Tibial artery (tissue), 4 donors: ENCODE measurements around the gene LYZ.

Experiments used
- DNase-seq, 2 donors: peaks; one replicate each; pipeline ENCODE4 v3.0.0-alpha.2; 2019
- H3K27ac ChIP-seq, 2 donors: fragments of 200-600 bp; sonication (generic) in 1 of 2; 1 replicate in 1 of 2; 2 replicates in 1 of 2; pipeline ENCODE4 v1.5.1; 2018 to 2019; ENCODE audit warnings: mild to moderate bottlenecking in 1 of 2
- H3K27me3 ChIP-seq, 2 donors: fragments of 200-600 bp; sonication (generic) in 1 of 2; one replicate each; pipeline versions ENCODE4 v1.5.1 to v1.6.0; 2016 to 2019
- H3K36me3 ChIP-seq, 3 donors: fragments of 200-600 bp; sonication (generic) in 2 of 3; one replicate each; pipeline ENCODE4 v1.5.1; 2016 to 2019; ENCODE audit warnings: mild to moderate bottlenecking in 2 of 3
- H3K4me1 ChIP-seq, 4 donors: fragments of 200-600 bp; sonication (generic) in 2 of 4; 1 replicate in 3 of 4; 2 replicates in 1 of 4; pipeline ENCODE4 v1.5.1; 2016 to 2019
- H3K4me3 ChIP-seq, 2 donors: fragments of 200-600 bp; sonication (generic) in 1 of 2; 1 replicate in 1 of 2; 2 replicates in 1 of 2; pipeline ENCODE4 v1.5.1; 2018 to 2019; ENCODE audit warnings: mild to moderate bottlenecking in 2 of 2
- H3K9me3 ChIP-seq, 3 donors: fragments of 200-600 bp; sonication (generic) in 1 of 3; one replicate each; pipeline ENCODE4 v1.5.1; 2016 to 2019
- CTCF ChIP-seq, 2 experiments: fragments of 200-600 bp in 1 of 2; fragments of 450-650 bp in 1 of 2; IDR thresholded peaks; one replicate each; pipeline ENCODE4 v1.5.1; 2017 to 2019; ENCODE audit warnings: antibody characterized with exemption in 2 of 2, mild to moderate bottlenecking in 1 of 2, moderate library complexity in 1 of 2
- intact Hi-C: fragments of 100-400 bp; cut with DNase I; formaldehyde crosslinking; loops from one replicate; pipeline ENCODE4 v1.15.0; 2023; ENCODE audit warnings: low total_unique reads

Gene LYZ

GRCh38 chr12:69392179-69392928 lies 44.2 kb downstream of the LYZ start:
- H3K36me3 ChIP-seq = no peaks in the 10 kb centered on the region
- H3K27me3 ChIP-seq = no peaks in the 10 kb centered on the region
- H3K4me1 ChIP-seq = peaks cover 0 to 23% (median 0%) of the 10 kb centered on the region in 4 donors
- intact Hi-C loops = no loop called here
- no peak for DNase-seq
- no peak for TF ChIP-seq CTCF (IDR thresholded peaks at IDR 0.05)
- no peak overlapping the region for H3K4me3 ChIP-seq
- H3K27ac ChIP-seq = no peak overlapping the region
- peaks cover 0 to 4% (median 0%) of the 10 kb centered on the region in 3 donors for H3K9me3 ChIP-seq

- intact Hi-C loops = no loop called here
- Histone ChIP-seq H3K27me3 (no peaks in the 10 kb centered on the region), H3K9me3 (peaks cover 0 to 4% (median 0%) of the 10 kb centered on the region in 3 donors), H3K4me3 (no peak overlapping the region), H3K4me1 (peaks cover 0 to under 1% (median 0%) of the 10 kb centered on the region in 4 donors), H3K36me3 (no peaks in the 10 kb centered on the region), H3K27ac (no peak overlapping the region)
- no peak for TF ChIP-seq CTCF (IDR thresholded peaks at IDR 0.05)
- DNase-seq = no peak
These were observed 47.9 kb downstream of the LYZ start for GRCh38 chr12:69396041-69396440.

GRCh38 chr12:69396963-69397362 lies 48.8 kb downstream of the LYZ start:
- H3K36me3 ChIP-seq = no peaks in the 10 kb centered on the region
- peaks cover 0 to 4% (median 0%) of the 10 kb centered on the region in 3 donors for H3K9me3 ChIP-seq
- H3K4me3 ChIP-seq = no peak overlapping the region
- H3K27me3 ChIP-seq = no peaks in the 10 kb centered on the region
- DNase-seq = no peak
- H3K4me1 ChIP-seq = peaks cover 0 to 9% (median 3%) of the 10 kb centered on the region in 4 donors
- no peak for TF ChIP-seq CTCF (IDR thresholded peaks at IDR 0.05)
- H3K27ac ChIP-seq = no peak overlapping the region
- intact Hi-C loops = no loop called here

GRCh38 chr12:69397978-69398377 lies 49.8 kb downstream of the LYZ start:
- H3K4me1 ChIP-seq = peaks cover 0 to 20% (median 9%) of the 10 kb centered on the region in 4 donors
- intact Hi-C loops = no loop called here
- H3K36me3 ChIP-seq = no peaks in the 10 kb centered on the region
- H3K27me3 ChIP-seq = no peaks in the 10 kb centered on the region
- no peak for DNase-seq
- H3K9me3 ChIP-seq = peaks cover 0 to 4% (median 0%) of the 10 kb centered on the region in 3 donors
- H3K27ac ChIP-seq = no peak overlapping the region
- no peak for TF ChIP-seq CTCF (IDR thresholded peaks at IDR 0.05)
- H3K4me3 ChIP-seq = no peak overlapping the region

GRCh38 chr12:69401940-69402339 lies 53.8 kb downstream of the LYZ start:
- Histone ChIP-seq H3K4me3 (no peak overlapping the region), H3K27ac (peak overlapping the region; percentile 67 to 74), H3K27me3 (no peaks in the 10 kb centered on the region), H3K9me3 (peaks cover 0 to 1% (median 0%) of the 10 kb centered on the region in 3 donors), H3K36me3 (no peaks in the 10 kb centered on the region), H3K4me1 (peaks cover 0 to 55% (median 17%) of the 10 kb centered on the region in 4 donors)
- TF ChIP-seq CTCF (IDR thresholded peaks at IDR 0.05) = no peak
- DNase-seq = peak in 1 of 2 donors; percentile 76
- intact Hi-C loops = no loop called here
